Activated CD8-positive, alpha-beta T cell treated with anti-CD3 and anti-CD28 coated beads for 36 hours (primary cell): Measurements from ENCODE around the gene IMP3. TPM values are rescaled to one million over a fixed set of nuclear protein-coding genes. Genes with fewer than 3 reads are reported as not detected.

Source experiments
- ATAC-seq: fragments of 200-7000 bp; cut with Tn5 transposase; one replicate; pipeline ENCODE4 v1.10.0; 2021; ENCODE audit warnings: mild to moderate bottlenecking, moderate library complexity
- CTCF ChIA-PET: fragments of 350-600 bp; sonication (Branson Sonifier 250); formaldehyde crosslinking; loops from one replicate; lab custom pipeline; 2021; ENCODE audit warnings: antibody characterized with exemption; lab: Charles Lee
- POLR2A ChIA-PET: fragments of 350-600 bp; sonication (Branson Sonifier 250); formaldehyde crosslinking; loops from one replicate; lab custom pipeline; 2021; ENCODE audit warnings: antibody characterized with exemption; lab: Charles Lee
- DNase-seq: peaks from one replicate; pipeline ENCODE4 v3.0.0-alpha.2; 2020
- H3K27ac Mint-ChIP-seq: one replicate; pipeline ENCODE4 v1.8.0; 2021; ENCODE audit warnings: mild to moderate bottlenecking, mixed read lengths
- H3K27me3 Mint-ChIP-seq: one replicate; pipeline ENCODE4 v1.8.0; 2021; ENCODE audit warnings: mixed read lengths
- H3K36me3 Mint-ChIP-seq: one replicate; pipeline ENCODE4 v1.8.0; 2021; ENCODE audit warnings: low read depth, mixed read lengths
- H3K4me1 Mint-ChIP-seq: one replicate; pipeline ENCODE4 v1.8.0; 2021; ENCODE audit warnings: low read depth, mixed read lengths
- H3K4me3 Mint-ChIP-seq: one replicate; pipeline ENCODE4 v1.8.0; 2021; ENCODE audit warnings: mild to moderate bottlenecking, moderate library complexity, mixed read lengths
- H3K9me3 Mint-ChIP-seq: one replicate; pipeline ENCODE4 v1.8.0; 2021; ENCODE audit warnings: mixed read lengths
- CTCF ChIP-seq: fragments of 200-600 bp; IDR thresholded peaks from one replicate; pipeline ENCODE4 v1.8.0; 2022; ENCODE audit warnings: antibody characterized with exemption, mild to moderate bottlenecking
- intact Hi-C: fragments of 100-400 bp; cut with micrococcal nuclease; formaldehyde crosslinking; loops from one replicate; pipeline ENCODE4 v1.10.0; 2022
- total RNA-seq, 2 experiments: library from RNA; stranded (reverse); gene quantifications; one replicate each; pipeline ENCODE4 v1.2.3, GENCODE V29; 2021

The IMP3 gene
- total RNA-seq, 2 experiments from 2014 or later = 101 to 105 TPM

GRCh38 chr15:75598361-75598760, 41.7 kb downstream of the IMP3 start:
- TF ChIP-seq CTCF = no peak
- H3K27me3 Mint-ChIP-seq = no peaks in the 10 kb centered on the region
- H3K4me1 Mint-ChIP-seq = peaks cover 25% of the 10 kb centered on the region
- ChIA-PET POLR2A (interaction anchor here (0.8 to 3.8 kb wide), 4 partner anchors 8 to 145 kb away, joined by 3 to 18 read pairs (median 10); partner anchors contain the start of gene PTPN9), CTCF (interaction anchor here (1.2 to 3.4 kb wide), 13 partner anchors 11 to 231 kb away, joined by 3 to 10 read pairs (median 4); partner anchors contain the start of genes IMP3 and SNUPN)
- no peaks in the 10 kb centered on the region for H3K9me3 Mint-ChIP-seq
- H3K36me3 Mint-ChIP-seq = peaks cover 47% of the 10 kb centered on the region
- no peak for DNase-seq
- no peak overlapping the region for H3K4me3 Mint-ChIP-seq
- ATAC-seq = no peak
- intact Hi-C loops = no loop called here
- peak overlapping the region; percentile 84 for H3K27ac Mint-ChIP-seq

- H3K27me3 Mint-ChIP-seq = no peaks in the 10 kb centered on the region
- peak; percentile 88 for ATAC-seq
- peaks cover 25% of the 10 kb centered on the region for H3K4me1 Mint-ChIP-seq
- H3K4me3 Mint-ChIP-seq = peak overlapping the region; percentile 25
- intact Hi-C loops = no loop called here
- peak overlapping the region; percentile 84 for H3K27ac Mint-ChIP-seq
- DNase-seq = peak; percentile 79
- peak; percentile 64 for TF ChIP-seq CTCF
- peaks cover 47% of the 10 kb centered on the region for H3K36me3 Mint-ChIP-seq
- ChIA-PET CTCF (interaction anchor here (0.7 to 3.4 kb wide), 20 partner anchors 8 to 230 kb away, joined by 3 to 13 read pairs (median 4); partner anchors contain the start of genes IMP3, PTPN9 and SNUPN), POLR2A (interaction anchor here (0.8 to 3.8 kb wide), 10 partner anchors 9 to 151 kb away, joined by 3 to 18 read pairs (median 5); partner anchors contain the start of genes IMP3, PTPN9, SNUPN and SNX33)
- no peaks in the 10 kb centered on the region for H3K9me3 Mint-ChIP-seq
These were observed 42.2 kb downstream of the IMP3 start for GRCh38 chr15:75597667-75598341.

GRCh38 chr15:75596703-75597345, 43.2 kb downstream of the IMP3 start:
- Mint-ChIP-seq H3K4me3 (no peak overlapping the region), H3K27ac (peak overlapping the region; percentile 84), H3K9me3 (no peaks in the 10 kb centered on the region), H3K36me3 (peaks cover 50% of the 10 kb centered on the region), H3K4me1 (peaks cover 25% of the 10 kb centered on the region), H3K27me3 (no peaks in the 10 kb centered on the region)
- CTCF ChIA-PET = interaction anchor here (0.7 to 3.4 kb wide), 15 partner anchors 9 to 229 kb away, joined by 3 to 13 read pairs (median 4); partner anchors contain the start of genes IMP3, PTPN9 and SNUPN
- POLR2A ChIA-PET = interaction anchor here (0.8 to 3.8 kb wide), 9 partner anchors 10 to 150 kb away, joined by 3 to 18 read pairs (median 6); partner anchors contain the start of genes IMP3, PTPN9, SNUPN and SNX33
- DNase-seq (no peak), ATAC-seq (no peak)
- intact Hi-C loops = no loop called here
- TF ChIP-seq CTCF = no peak

GRCh38 chr15:75594276-75594675, 45.7 kb downstream of the IMP3 start:
- no peak overlapping the region for H3K27ac Mint-ChIP-seq
- peaks cover 30% of the 10 kb centered on the region for H3K36me3 Mint-ChIP-seq
- H3K4me3 Mint-ChIP-seq = no peak overlapping the region
- ChIA-PET CTCF (interaction anchor here (3.3 kb wide), 1 partner anchor 13 kb away, joined by 13 read pairs; no protein-coding TSS in a partner anchor), POLR2A (interaction anchor here (0.6 to 1.5 kb wide), 2 partner anchors 11 to 13 kb away, joined by 3 to 4 read pairs; no protein-coding TSS in a partner anchor)
- DNase-seq (no peak), ATAC-seq (no peak)
- intact Hi-C loops = no loop called here
- no peaks in the 10 kb centered on the region for H3K9me3 Mint-ChIP-seq
- H3K4me1 Mint-ChIP-seq = peaks cover 29% of the 10 kb centered on the region
- no peaks in the 10 kb centered on the region for H3K27me3 Mint-ChIP-seq
- TF ChIP-seq CTCF = no peak
